Measurements from ENCODE around the gene SPECC1L. TPM values are rescaled to one million over a fixed set of nuclear protein-coding genes. Genes with fewer than 3 reads are reported as not detected.
"Not testable (repeated sequence)": the region's sequence is repeated elsewhere in the genome, so short reads cannot be mapped to it uniquely, and the experiment has no call there.

SPECC1L gene
- total RNA-seq, 1 experiment from 2014 or later = 40.8 TPM

- DNase-seq (ENCODE audit: low read depth, low spot score); H3K27me3 ChIP-seq (ENCODE audit: insufficient read depth, low read length); H3K9me2 ChIP-seq (ENCODE audit: insufficient read depth); BruUV-seq (replicated peaks); POLR2A ChIA-PET; intact Hi-C loops (cut with micrococcal nuclease); H3K4me2 ChIP-seq (ENCODE audit: low read length); H3K79me2 ChIP-seq (ENCODE audit: insufficient read depth, low read length); H3K9me3 ChIP-seq (ENCODE audit: control insufficient read depth in 1 of 2, insufficient read depth in 1 of 2, low read depth in 1 of 2, low read length in 2 of 2); H3K36me3 ChIP-seq (ENCODE audit: control insufficient read depth in 1 of 2, insufficient read depth in 2 of 2, low read length in 2 of 2); H3K4me3 ChIP-seq (replicated peaks in 1 of 2; ENCODE audit: low read depth in 1 of 2, low read length in 2 of 2); H4K20me1 ChIP-seq (ENCODE audit: insufficient read depth); H2AFZ ChIP-seq (ENCODE audit: low read depth, low read length, poor library complexity, severe bottlenecking); H3K9ac ChIP-seq (ENCODE audit: low read length); ATAC-seq: not testable (repeated sequence)
- Histone ChIP-seq H3K4me1 (ENCODE audit: control insufficient read depth in 1 of 2, insufficient read depth in 2 of 2, low read length in 2 of 2) (peaks cover 27 to 37% of the 10 kb centered on the region in 2 experiments), H3K27ac (ENCODE audit: low read depth, low read length) (peak overlapping the region; percentile 8; the same call in 1 of the 2 replicates)
- CTCF ChIA-PET = interaction anchor here (1.1 to 1.6 kb wide), 3 partner anchors 12 to 53 kb away, joined by 3 to 6 read pairs (median 4); no protein-coding TSS in a partner anchor
- RAD21 ChIA-PET (ENCODE audit: low non-redundant PET in 1 of 2, low total read pairs in 2 of 2, uncharacterized antibody in 2 of 2, unreplicated experiment in 2 of 2) = interaction anchor here in 1 of 2 experiments (1.1 kb wide), 1 partner anchor 54 kb away, joined by 3 read pairs; no protein-coding TSS in a partner anchor
Observed at GRCh38 chr22:24243417-24243816, 27.2 kb upstream of the SPECC1L start.

- CTCF ChIA-PET = no interaction called here
- no TSS peak for BruUV-seq (replicated peaks)
- intact Hi-C loops (cut with micrococcal nuclease) = no loop called here
Observed at GRCh38 chr22:24244144-24244787, 26.4 kb upstream of the SPECC1L start.

More at GRCh38 chr22:24244144-24244787, 26.4 kb upstream of the SPECC1L start:
- no peak for ATAC-seq
- H3K4me3 ChIP-seq (replicated peaks in 1 of 2; ENCODE audit: low read depth in 1 of 2, low read length in 2 of 2) = no peak overlapping the region
- POLR2A ChIA-PET = no interaction called here
- no peaks in the 10 kb centered on the region for H4K20me1 ChIP-seq (ENCODE audit: insufficient read depth)
- peak overlapping the region; percentile 42; the same call in 1 of the 2 replicates for H3K27ac ChIP-seq (ENCODE audit: low read depth, low read length)
- no peak for DNase-seq (ENCODE audit: low read depth, low spot score)
- H3K27me3 ChIP-seq (ENCODE audit: insufficient read depth, low read length) = no peaks in the 10 kb centered on the region
- RAD21 ChIA-PET (ENCODE audit: low non-redundant PET in 1 of 2, low total read pairs in 2 of 2, uncharacterized antibody in 2 of 2, unreplicated experiment in 2 of 2) = interaction anchor here in 1 of 2 experiments (1.1 kb wide), 1 partner anchor 54 kb away, joined by 3 read pairs; no protein-coding TSS in a partner anchor
- no peaks in the 10 kb centered on the region for H3K9me2 ChIP-seq (ENCODE audit: insufficient read depth)
- H2AFZ ChIP-seq (ENCODE audit: low read depth, low read length, poor library complexity, severe bottlenecking) = no peak overlapping the region
- H3K4me1 ChIP-seq (ENCODE audit: control insufficient read depth in 1 of 2, insufficient read depth in 2 of 2, low read length in 2 of 2) = peaks cover 25 to 36% of the 10 kb centered on the region in 2 experiments
- H3K4me2 ChIP-seq (ENCODE audit: low read length) = no peak overlapping the region
- no peak for TF ChIP-seq POLR2AphosphoS5 (IDR thresholded peaks at IDR 0.05; ENCODE audit: low read depth, low read length)
- TF ChIP-seq ZBTB33 (IDR thresholded peaks at IDR 0.05; ENCODE audit: extremely low read depth, insufficient replicate concordance, low read length) = no peak
- no peak for TF ChIP-seq CTCF (IDR thresholded peaks at IDR 0.05 in 2 of 3, conservative IDR thresholded peaks at IDR 0.05 in 1 of 3; ENCODE audit: borderline replicate concordance in 1 of 3, insufficient read depth in 1 of 3, low read depth in 2 of 3, low read length in 2 of 3)
- no peak for TF ChIP-seq ZFX (IDR thresholded peaks at IDR 0.05)
- no peak for TF ChIP-seq EGR1 (IDR thresholded peaks at IDR 0.05; ENCODE audit: low read depth)
- TF ChIP-seq ZNF274 (IDR thresholded peaks at IDR 0.05; ENCODE audit: low read depth, low read length) = no peak
- TF ChIP-seq TCF7L2 (IDR thresholded peaks at IDR 0.05; ENCODE audit: borderline replicate concordance, extremely low read depth, insufficient read depth, insufficient read length) = no peak
- no peak for TF ChIP-seq EZH2 (IDR thresholded peaks at IDR 0.05)
- no peak for TF ChIP-seq POLR2A (IDR thresholded peaks at IDR 0.05; ENCODE audit: borderline replicate concordance, extremely low read depth, insufficient read depth, insufficient read length)
- no peak for TF ChIP-seq SRF (IDR thresholded peaks at IDR 0.05; ENCODE audit: low read depth)
- no peak for TF ChIP-seq SP1 (IDR thresholded peaks at IDR 0.05; ENCODE audit: low read depth)
- no peak for TF ChIP-seq ELF1 (IDR thresholded peaks at IDR 0.05; ENCODE audit: borderline replicate concordance, low read depth)
- no peak for TF ChIP-seq EZH2phosphoT487 (IDR thresholded peaks at IDR 0.05; ENCODE audit: borderline replicate concordance)
- no peak for TF ChIP-seq MAX (IDR thresholded peaks at IDR 0.05)
- no peaks in the 10 kb centered on the region for H3K9me3 ChIP-seq (ENCODE audit: control insufficient read depth in 1 of 2, insufficient read depth in 1 of 2, low read depth in 1 of 2, low read length in 2 of 2)
- H3K9ac ChIP-seq (ENCODE audit: low read length) = no peak overlapping the region
- no peaks in the 10 kb centered on the region for H3K79me2 ChIP-seq (ENCODE audit: insufficient read depth, low read length)
- no peaks in the 10 kb centered on the region for H3K36me3 ChIP-seq (ENCODE audit: control insufficient read depth in 1 of 2, insufficient read depth in 2 of 2, low read length in 2 of 2)
